AG09309 (cell line): ENCODE results near the gene ESR2.

Experiments
- DNase-seq: peaks from one replicate; pipeline ENCODE4 v3.0.0-alpha.2; 2010; ENCODE audit warnings: low read depth
- H3K4me3 ChIP-seq: 2 replicates; pipeline ENCODE4 v1.5.1; 2011; ENCODE audit warnings: mild to moderate bottlenecking, low read depth, low read length, moderate library complexity; ENCODE audit not compliant: control insufficient read depth
- CTCF ChIP-seq: IDR thresholded peaks from 2 replicates; pipeline ENCODE4 v1.5.1; 2011; ENCODE audit warnings: mild to moderate bottlenecking, low read depth, low read length, inconsistent platforms; ENCODE audit not compliant: insufficient read depth, control insufficient read depth; ENCODE audit errors: missing control alignments

ESR2 gene

GRCh38 chr14:64246688-64247087 lies 47.5 kb downstream of the ESR2 start:
- H3K4me3 ChIP-seq = no peak overlapping the region
- no peak for TF ChIP-seq CTCF
- DNase-seq = no peak

DNA sequence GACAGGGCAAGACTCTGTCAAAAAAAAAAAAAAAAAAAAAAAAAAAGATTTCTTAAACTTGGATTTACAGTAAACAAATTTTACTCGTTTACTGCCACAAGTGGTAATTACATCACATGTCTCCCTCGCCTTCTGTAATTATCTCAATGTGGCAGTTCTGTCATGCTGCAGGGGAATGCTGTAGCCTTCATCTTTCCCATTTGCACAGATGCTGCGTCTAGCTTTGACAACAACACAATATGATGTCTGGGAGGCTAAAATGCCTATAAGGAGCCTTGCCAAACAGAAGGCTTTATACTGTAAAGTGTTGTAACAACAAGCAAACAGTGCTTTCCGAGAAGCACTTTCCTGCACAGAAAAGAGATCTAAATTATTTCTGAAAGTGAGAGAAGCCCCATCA lies 48.7 kb downstream of the ESR2 start:
- TF ChIP-seq CTCF = no peak
- H3K4me3 ChIP-seq = no peak overlapping the region
- no peak for DNase-seq

GRCh38 chr14:64244279-64244678 lies 49.9 kb downstream of the ESR2 start:
- no peak for DNase-seq
- H3K4me3 ChIP-seq = no peak overlapping the region
- TF ChIP-seq CTCF = no peak

DNA sequence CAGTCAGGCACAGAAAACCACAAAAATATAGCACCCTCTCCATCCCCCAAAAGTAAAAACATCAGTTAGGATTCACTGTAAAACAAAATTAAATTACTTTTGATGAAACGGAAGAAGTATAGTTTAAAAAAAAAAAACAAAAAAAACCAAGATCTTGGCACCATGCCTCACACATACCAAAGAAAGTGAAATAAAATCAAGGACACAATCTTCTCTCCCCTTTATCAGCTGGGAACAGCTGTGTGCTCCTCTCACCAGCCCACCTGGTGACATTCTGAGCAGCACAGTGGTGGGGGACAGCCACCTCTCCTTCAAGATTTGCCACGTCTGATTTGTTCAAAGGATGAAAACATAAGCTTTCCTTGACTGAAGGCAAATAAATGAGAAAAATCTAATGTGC lies 55.5 kb downstream of the ESR2 start:
- DNase-seq = no peak
- TF ChIP-seq CTCF = no peak
- no peak overlapping the region for H3K4me3 ChIP-seq

DNA sequence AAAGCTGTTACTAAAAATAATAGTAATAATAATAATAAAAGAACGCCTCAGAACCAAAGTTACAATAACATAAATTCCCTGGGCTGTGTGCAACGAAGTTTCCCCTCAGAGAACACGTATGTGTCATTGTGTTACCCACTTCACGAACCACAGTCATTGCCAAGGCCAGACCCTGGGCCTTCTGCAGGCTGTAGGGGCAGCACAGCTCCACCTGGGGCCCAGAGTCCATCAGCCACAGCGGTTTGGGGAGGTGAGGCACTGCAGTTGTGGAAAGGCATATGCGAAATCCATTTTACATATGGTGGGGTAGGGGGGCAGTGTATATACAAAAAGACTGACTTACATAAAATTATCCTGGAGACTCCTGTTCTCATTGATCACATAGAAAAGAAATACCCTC lies 56.1 kb downstream of the ESR2 start:
- H3K4me3 ChIP-seq = no peak overlapping the region
- DNase-seq = no peak
- TF ChIP-seq CTCF = no peak

- no peak for TF ChIP-seq CTCF
- H3K4me3 ChIP-seq = no peak overlapping the region
- DNase-seq = no peak
Measured at GRCh38 chr14:64235652-64236640, 58.2 kb downstream of the ESR2 start.
